Esophagus mucosa (tissue), 1 donor: Measurements from ENCODE around the gene CACNG4. TPM values are rescaled to one million over a fixed set of nuclear protein-coding genes. Genes with fewer than 3 reads are reported as not detected.
"Not testable (repeated sequence)": the region's sequence is repeated elsewhere in the genome, so short reads cannot be mapped to it uniquely, and the experiment has no call there.

Source experiments
- ATAC-seq: fragments of 200-7000 bp; cut with Tn5 transposase; one replicate; pipeline ENCODE4 v1.9.1; 2020
- total RNA-seq: library from RNA; stranded (reverse); gene quantifications from one replicate; pipeline ENCODE4 v1.2.4, GENCODE V29; 2023
- donor health status: DM: yes; HTN: yes; CAD: no.

Gene CACNG4
- total RNA-seq, 1 donor from 2014 or later, result 0.08 TPM

DNA sequence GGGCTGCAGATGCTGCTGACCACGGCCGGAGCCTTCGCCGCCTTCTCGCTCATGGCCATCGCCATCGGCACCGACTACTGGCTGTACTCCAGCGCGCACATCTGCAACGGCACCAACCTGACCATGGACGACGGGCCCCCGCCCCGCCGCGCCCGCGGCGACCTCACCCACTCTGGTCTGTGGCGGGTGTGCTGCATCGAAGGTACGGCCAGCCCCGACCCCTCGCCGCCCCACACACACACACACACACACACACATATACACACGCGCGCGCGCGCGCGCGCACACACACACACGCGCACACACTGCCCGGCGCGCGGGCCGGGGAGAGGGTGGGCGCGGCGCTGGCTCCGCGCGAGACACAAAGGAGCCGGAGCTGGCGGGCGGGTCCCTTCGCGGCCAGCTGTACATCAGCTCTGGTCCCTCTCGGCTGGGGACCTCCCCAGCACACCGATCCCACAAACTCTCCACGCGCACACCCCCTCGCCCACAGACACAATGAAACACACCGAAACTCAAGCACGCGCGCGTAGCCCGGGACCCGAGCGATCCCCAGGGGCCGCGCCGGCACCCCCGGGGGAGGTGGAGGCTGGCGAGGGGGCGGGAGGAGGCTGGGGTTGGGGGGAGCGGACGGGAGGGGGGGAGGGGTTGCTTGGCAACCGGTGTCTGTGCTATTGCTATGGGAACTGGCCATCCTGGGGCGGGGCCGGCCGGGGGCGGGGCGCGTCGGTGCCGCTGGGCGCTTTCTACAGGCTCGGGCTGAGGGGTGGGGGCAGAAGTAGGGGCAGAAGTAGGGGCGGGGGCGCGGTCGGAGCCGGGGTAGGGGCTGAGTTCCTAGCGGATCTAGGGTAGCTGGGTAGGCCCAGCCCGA lies 658 bp downstream of the CACNG4 start:
- no peak for ATAC-seq

DNA sequence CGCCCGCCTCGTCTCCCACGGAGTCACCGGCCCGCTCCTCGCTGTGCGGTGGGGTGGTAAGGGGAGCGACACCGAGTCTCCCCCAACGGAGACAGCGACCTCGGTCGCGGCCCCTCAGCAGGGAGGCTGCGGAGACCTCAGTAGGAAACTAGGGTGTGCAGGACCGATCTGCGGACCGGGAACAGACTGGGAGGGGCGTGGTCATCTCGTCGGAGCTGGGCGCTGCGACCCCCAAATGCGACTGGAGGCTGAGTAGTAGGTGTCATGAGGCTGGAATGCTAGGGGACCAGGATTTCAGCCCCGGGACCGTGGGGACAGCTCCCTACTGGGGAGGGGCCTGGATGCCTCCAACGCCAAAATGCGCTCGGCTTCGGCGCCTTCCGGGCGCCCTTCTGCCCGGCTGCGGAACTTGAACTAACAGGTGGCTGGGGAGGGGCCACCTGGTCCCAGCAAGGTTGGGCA lies 1.3 kb downstream of the CACNG4 start:
- ATAC-seq, result no peak

DNA sequence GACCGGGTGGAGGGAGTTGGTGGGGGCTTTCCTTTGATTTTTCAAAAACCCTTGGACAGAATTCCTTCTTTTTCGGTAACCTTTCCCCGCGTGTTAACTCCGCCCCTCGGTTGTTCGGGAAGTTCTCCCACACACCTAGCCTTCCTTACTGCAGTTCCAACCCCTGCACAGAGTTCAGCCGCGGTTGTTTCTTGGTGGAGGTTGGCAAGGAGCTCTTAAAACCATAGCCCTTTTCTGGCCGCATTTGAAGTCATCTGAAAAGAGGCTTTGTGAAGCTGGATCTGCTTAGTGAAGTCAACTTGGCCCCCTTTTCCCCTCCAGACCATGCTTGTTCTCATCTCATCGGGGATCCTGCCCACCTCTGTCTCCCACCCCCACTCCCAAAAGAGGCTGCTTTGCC lies 1.8 kb downstream of the CACNG4 start:
- no peak for ATAC-seq

DNA sequence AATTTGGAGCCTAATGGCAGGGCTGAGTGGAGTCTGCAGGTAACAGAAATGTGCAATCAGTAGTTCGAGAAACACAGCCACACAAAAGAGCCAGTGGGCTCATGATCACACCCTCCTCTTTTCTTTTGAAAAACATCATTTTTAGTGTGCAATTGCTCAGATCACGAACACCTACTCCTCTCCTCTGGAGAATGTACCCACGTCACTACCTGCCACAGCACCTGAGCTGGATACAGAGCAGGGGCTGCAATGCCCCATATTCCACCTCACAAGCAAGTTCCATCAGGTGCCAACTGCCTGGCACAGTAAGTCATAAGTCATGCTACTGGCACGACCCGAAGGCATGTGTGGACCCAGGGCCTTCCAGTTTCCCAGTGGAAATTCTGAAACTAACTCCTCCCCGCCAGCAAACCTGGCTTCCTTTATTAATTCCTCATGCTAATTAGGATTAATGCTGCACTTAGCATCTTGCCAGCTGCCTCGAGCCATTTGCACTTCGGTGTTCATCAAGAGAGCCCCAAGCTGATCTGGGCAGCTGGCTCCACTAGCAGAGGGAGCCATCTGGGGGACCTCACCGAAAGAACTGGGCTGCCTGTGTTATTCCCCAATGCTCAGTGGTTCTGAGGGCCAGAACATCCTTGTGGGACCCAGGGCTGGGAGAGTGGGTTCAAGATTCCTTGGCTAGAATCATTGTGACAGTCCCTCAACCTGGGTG lies 2.4 kb downstream of the CACNG4 start:
- ATAC-seq, result no peak

DNA sequence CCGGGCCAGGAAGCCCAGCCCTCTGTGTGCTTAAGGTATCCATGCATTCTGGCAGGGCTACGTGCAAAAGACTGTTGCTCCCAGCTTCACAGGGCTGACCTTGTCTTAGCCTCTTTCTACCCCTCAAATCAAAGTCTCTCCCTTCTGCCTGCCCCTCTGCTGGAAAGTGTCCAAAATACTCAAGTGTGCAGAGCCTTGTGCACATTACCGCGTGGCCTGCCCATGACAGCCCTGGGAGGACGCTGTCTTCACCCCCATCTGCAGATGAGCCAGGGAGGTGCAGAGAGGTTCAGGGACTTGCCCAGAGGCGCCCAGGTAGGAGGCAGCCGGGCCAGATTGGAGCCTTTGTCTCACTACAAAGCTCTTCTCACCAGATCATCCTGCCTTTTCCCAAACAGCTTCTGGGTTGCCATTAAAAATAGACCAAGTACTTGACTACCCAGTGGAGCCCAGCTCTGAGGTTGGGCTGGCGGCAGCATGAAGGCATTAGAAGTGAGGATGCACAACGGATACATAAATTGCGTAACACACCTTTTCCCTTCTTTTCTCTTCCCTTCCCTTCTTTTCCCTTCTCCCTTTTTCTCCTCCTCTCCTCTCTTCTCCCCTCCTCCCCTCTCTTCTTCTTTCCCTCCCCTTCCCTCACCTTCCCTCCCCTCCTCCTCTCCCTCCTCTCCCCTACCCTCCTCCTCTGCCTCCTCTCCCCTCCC lies 3.5 kb downstream of the CACNG4 start:
- no peak for ATAC-seq

DNA sequence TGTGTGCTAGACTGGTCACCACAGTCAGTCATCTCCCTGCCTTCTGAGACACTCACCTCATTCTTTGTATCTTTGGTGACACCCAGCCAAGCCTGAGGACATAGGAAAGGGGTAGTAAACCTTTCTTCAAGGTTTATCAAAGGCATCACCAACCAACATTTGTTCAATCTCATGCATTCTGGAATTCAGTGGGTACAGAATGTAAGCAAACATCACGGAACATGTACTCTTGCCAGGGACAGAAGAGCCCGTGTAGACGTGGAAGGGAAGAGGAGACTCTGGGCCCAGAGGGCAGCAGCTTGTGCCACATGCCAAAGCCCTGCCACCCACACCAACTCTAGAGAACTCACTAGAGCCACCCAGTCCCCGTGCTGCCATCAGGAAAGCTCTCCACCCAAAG lies 4.4 kb downstream of the CACNG4 start:
- ATAC-seq, result no peak

DNA sequence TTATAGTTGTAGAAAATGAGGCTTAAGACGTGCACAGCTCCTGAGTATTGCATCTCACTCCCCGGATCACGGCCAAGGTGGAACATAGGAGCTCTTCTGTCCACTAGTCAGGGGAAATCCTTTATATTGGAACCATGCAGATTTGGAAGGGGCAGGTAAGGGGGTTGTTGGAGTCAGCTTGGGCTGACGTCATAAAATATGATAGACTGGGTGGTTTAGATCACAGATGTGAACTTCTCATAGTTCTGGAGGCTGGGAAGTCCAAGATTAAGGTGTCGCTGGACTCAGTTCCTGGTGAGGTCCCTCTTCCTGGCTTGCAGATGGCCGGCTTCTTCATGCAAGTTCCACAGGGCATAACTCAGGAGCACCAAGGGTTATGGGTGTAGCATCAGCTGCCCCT lies 5.6 kb downstream of the CACNG4 start:
- no peak for ATAC-seq

DNA sequence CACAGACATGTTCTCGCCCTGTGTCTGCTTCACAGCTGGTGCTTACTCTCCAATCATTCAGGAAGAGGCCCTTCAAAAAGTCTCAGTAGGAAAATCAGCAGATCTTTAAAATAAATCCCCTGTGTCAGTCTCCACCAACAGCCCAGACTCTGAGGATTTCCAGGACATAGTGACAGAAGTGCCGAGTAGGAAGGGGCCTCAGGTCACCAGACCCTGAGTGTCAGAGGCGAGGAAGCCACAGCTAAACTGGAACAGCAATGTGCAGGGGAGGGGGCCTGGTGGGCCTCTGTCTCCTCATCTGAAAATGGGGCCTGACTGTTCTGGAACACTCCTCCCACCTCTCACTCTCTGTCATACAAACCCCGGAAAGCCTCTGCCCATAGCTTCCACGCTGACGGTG lies 6.3 kb downstream of the CACNG4 start:
- no peak for ATAC-seq

DNA sequence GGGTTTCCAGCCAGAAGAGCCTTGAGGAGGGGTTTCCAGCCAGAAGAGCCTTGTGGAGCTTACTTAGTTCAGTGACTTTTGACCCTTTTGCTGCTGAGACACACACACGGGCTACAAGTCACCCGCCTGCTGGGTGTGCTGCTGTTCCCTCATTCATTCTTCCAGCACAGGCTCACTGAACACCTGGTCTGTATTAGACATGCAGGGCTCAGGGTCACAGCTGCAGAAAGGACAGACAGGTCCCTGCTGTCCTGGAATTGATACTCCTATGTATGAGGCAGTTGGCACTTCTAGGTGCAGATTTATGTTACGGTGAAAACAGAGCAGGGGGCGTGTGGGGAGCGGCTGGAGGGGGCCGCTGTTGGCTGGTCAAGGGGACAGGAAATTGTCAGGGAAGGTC lies 6.8 kb downstream of the CACNG4 start:
- ATAC-seq, result no peak

DNA sequence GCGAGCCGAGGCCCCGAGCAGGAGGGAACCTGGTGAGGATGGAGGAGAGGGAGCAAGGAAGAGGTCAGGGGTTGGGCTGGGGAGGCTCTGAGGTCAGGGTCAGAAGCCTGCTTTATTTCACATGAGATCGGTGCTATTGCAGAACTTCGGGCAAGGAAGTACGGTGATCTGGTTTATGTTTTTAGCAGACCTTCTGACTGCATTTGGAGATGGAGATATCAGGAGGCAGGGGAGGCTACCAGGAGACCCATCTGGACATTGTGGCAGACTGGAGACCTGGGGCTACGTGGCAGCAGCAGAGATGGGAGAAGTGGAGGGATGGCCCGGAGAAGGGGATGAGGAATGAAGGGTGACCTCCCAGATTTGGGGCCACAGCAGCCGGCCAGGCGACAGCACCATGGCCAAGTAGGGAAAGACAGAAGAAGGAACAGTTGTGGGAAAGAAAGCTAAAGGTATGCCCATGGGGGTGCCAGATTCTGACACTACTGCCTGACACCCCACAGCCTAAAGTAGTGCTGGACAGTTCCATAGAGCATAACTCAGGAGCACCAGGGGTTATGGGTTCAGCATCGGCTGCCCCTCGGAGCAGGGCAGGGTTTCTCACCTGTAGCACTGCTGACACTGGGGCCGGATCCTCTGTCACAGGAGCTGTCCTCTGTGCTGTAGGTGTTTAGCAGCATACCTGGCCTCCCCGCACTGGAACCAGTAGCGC lies 7.4 kb downstream of the CACNG4 start:
- ATAC-seq, result no peak

DNA sequence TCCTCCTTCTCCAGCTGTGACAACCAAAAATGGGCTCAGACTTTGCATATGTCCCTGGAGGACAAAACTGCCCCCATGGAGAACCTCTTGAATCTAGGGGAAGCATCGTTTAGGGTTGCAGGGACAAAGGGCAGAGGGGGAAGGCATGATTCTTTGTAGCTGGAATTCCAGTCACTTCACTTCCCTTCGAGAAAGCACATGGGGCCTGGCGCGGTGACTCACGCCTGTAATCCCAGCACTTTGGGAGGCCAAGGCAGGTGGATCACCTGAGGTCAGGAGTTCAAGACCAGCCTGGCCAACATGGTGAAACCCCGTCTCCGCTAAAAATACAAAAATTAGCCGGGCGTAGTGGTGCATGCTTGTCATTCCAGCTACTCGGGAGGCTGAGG lies 7.9 kb downstream of the CACNG4 start:
- ATAC-seq, result not testable (repeated sequence)

DNA sequence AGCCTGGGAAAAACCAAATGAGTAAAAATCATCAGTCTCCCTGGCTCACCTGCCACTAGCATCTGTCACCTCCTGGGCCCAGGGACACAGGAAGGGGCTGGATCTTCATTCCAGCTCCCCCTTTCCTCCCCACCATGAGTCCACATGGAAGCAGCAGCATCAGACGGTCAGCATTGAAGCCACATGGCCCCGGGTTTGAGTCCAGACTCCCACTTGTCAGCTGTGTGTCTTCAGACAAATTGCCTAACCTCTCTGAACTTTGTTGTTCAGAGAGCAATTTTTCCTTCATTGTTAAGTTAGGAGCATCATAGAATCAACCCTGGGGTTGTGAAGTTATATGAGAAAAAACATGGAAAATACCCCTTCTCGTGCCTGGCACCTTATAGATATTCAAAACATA lies 10.7 kb downstream of the CACNG4 start:
- no peak for ATAC-seq

DNA sequence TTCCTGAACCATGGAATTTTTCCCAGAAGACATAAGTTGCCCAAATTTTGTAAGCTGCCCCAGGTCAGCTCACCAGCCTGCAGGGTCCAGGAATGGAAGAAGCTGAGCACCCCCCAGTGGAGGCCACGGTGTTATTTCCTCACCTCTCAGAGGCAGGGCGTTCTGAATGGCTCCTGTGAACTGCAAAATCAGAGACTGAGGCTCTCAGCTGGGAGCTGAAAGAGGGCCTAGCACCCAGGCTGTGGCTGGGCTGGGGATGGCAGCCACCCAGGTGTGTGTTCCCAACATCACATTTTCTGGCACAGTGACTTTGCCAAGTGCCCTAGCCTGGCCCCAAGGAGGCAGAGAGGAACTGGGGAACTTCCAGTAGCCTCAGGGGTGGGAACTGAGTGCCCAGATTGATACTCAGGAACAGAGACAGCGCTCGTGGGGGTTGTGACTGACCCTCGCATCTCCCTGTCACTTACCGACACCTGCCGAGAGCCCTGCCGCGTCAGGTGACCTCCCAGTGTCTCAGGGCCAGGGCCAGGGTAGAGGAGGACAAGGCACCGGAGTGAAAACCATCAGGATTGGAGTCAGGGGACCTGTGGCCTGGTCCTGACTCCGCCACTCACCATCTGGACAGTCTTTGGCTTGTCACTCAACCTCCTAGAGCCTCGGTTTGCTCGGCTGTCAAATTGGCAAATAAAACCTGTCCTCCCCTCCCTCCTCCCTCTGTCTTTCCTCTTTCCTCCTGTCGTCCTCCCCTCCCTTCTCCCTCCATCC lies 11.3 kb downstream of the CACNG4 start:
- ATAC-seq, result no peak

DNA sequence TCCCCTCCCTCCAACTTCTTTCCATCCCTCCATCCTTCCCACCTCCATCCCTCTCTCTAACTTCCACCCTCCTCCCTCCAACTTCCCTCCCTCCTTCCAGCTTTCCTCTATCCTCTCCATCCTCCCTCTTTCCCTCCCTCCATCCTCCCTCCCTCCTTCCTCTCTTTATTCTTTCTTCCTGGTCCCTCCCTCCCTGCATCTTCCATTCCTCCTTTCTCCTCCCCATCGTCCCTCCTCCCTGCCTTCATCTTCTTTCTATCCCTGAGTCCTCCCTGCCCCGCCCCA lies 11.8 kb downstream of the CACNG4 start:
- no peak for ATAC-seq

DNA sequence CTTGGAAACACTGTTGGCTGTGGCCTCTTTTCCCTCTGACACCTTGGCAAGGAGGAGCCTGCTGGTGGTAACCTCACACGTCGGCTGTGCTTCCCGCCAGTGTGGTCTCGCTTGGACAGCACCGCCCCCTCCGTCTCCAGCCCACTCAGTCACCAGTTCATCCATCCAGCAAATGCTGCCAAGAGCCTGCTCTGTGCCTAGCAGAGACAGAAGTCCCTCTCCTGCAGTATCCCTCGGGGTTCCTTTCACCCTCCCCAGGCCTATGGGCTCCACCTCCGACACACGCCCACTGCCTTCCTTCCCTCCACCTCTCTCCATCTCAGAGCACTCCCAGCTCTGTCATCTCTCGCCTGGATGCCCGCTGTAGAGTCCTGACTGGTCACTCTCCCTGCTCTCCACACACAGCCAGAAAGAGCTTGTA lies 12.3 kb downstream of the CACNG4 start:
- no peak for ATAC-seq

DNA sequence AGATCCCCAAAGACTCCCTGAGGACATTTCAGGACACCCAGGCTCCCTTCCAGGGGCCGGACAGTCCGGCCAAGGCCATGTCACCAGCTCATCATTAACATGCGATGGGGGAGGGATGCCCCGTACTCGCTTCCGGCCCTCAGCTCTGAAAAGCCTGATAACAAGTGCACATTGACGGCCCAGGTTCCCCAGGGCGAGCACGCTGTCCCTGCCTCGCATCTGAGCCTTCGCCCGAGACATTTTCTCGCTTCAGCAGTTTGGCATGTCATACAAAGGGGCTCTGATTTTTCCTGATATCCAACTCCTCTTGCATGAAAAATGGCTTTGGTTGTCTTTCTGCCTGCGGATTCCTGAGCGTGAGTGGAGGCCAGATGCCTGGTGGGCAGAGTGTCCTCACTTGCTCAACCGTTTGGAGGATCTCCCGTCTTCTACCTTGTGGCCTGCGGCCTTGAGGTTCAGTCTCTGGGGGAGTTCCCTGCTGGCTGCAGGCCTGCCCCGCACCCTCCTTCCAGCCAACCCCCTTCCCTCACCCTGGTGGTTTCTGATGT lies 14.1 kb downstream of the CACNG4 start:
- ATAC-seq, result no peak

DNA sequence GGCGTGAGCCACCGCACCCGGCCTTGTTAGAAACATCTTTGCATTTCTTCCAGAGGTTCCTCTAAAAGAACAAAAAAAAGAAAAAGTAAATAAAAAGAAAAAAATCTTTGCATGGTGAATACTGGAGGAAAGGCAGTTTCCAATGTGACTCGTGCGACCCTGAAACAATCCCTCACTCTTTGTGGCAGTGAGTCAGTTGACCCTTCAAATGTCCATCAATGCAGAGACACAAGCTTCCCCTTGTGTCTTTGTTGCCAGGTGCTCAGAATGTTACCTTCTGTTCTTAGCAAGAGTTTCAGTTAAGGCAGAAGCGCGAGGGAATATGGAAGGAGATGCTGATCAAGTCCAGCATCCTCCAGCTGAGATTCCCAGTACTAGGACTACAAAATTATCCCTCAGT lies 16.4 kb downstream of the CACNG4 start:
- no peak for ATAC-seq

DNA sequence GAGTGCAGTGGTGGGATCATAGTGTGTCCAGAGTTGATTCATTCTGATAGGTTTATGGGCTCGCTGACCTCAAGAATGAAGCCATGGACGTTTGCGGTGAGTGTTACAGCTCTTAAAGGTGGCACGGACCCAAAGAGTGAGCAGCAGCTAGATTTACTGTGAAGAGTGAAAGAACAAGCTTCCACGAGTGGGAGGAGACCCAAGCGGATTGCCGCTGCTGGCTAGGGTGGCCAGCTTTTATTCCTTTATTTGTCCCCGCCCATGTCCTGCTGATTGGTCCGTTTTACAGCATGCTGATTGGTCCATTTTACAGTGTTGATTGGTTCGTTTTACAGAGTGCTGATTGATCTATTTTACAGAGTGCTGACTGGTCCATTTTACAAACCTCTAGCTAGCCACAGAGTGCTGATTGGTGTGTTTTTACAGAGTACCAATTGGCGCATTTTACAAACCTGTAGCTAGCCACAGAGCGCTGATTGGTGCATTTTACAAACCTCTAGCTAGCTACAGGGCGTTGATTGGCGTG lies 17.5 kb downstream of the CACNG4 start:
- no peak for ATAC-seq

DNA sequence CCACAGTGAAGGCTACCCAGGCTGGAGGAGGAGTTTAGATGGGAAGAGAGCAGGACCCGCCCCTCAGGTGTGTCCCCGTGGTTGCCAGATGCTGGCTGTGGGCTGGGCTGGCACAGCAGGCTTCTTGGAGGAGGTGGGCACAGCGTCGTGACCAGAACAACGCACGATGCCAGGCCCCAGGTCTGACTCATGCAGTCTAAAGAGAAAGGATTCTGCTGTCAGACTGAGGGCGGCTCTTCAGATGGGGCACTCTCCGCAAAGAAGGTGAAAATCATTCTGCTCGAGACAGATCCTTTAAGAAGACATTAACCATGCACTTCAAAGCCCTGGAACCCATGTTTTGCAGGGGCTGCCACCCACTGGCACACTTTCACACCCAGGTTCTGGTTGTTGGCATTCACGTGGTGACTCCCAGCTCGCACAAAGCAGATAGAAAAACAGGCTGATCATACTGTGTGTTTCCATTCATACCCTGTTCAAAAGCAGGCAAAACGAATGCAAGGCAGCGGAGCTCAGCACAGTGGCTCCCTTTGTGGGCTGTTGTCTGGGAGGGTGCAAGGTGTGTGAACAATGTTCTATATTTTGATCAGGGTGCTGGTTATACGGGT lies 19.0 kb downstream of the CACNG4 start:
- peak; percentile 42 for ATAC-seq

DNA sequence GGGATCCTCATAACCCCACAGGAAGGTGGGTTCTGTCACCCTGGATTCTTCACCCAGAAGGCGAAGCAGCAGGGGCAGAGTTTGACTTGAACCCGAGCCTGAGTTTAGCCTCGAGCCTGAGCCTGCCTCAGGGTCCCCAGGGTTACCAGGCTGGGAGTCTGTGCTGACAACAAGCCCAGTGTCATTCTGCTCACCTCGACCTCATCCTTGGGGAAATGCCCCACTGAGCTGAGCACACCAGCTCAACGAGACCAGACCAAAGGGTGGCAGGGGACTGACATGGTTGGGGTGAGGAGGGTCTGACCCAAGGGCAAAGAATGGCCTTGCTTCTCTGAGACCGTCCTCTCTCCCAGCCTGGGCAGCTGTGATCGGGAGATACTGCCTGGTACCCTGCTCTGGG lies 20.2 kb downstream of the CACNG4 start:
- ATAC-seq, result no peak
